ENCODE data around the gene IL37.

- no peak for TF ChIP-seq CTCF (IDR thresholded peaks at IDR 0.05)
- TF ChIP-seq POLR2AphosphoS5 (IDR thresholded peaks at IDR 0.05): no peak
Measured at GRCh38 chr2:112923967-112924338, 13.0 kb downstream of the IL37 start.
